ENCODE measurements around the gene ABCA1.
"Not testable (repeated sequence)": the region's sequence is repeated elsewhere in the genome, so short reads cannot be mapped to it uniquely, and the experiment has no call there.

ABCA1 gene

GRCh38 chr9:104905153-104905901 is 22.6 kb downstream of the ABCA1 start:
- no peak for DNase-seq

GRCh38 chr9:104903609-104904008 is 24.3 kb downstream of the ABCA1 start:
- no peak for DNase-seq

- no peak for DNase-seq
Measured at GRCh38 chr9:104900871-104901270, 27.1 kb downstream of the ABCA1 start.

GRCh38 chr9:104900324-104900723 is 27.6 kb downstream of the ABCA1 start:
- no peak for DNase-seq

- no peak for DNase-seq
Measured at GRCh38 chr9:104899759-104900247, 28.2 kb downstream of the ABCA1 start.

- DNase-seq, result not testable (repeated sequence)
Measured at GRCh38 chr9:104898376-104898775, 29.6 kb downstream of the ABCA1 start.

GRCh38 chr9:104896131-104896530 is 31.8 kb downstream of the ABCA1 start:
- no peak for DNase-seq

- no peak for DNase-seq
Measured at GRCh38 chr9:104895572-104895971, 32.4 kb downstream of the ABCA1 start.

- no peak for DNase-seq
Measured at GRCh38 chr9:104892701-104893100, 35.3 kb downstream of the ABCA1 start.

- no peak for DNase-seq
Measured at GRCh38 chr9:104890433-104890770, 37.6 kb downstream of the ABCA1 start.

- DNase-seq, result no peak
Measured at GRCh38 chr9:104885818-104886709, 41.9 kb downstream of the ABCA1 start.

GRCh38 chr9:104883169-104883568 is 44.8 kb downstream of the ABCA1 start:
- DNase-seq, result no peak

- DNase-seq, result no peak
Measured at GRCh38 chr9:104882566-104882965, 45.4 kb downstream of the ABCA1 start.

- DNase-seq, result no peak
Measured at GRCh38 chr9:104882086-104882485, 45.9 kb downstream of the ABCA1 start.

- no peak for DNase-seq
Measured at GRCh38 chr9:104879555-104880309, 48.2 kb downstream of the ABCA1 start.

GRCh38 chr9:104876587-104876986 is 51.4 kb downstream of the ABCA1 start:
- no peak for DNase-seq

- no peak for DNase-seq
Measured at GRCh38 chr9:104875897-104876296, 52.1 kb downstream of the ABCA1 start.

GRCh38 chr9:104875320-104875719 is 52.6 kb downstream of the ABCA1 start:
- DNase-seq, result no peak

GRCh38 chr9:104873489-104873850 is 54.5 kb downstream of the ABCA1 start:
- DNase-seq, result no peak

GRCh38 chr9:104872656-104873488 is 55.1 kb downstream of the ABCA1 start:
- no peak for DNase-seq

- no peak for DNase-seq
Measured at GRCh38 chr9:104871961-104872527, 55.9 kb downstream of the ABCA1 start.

- no peak for DNase-seq
Measured at GRCh38 chr9:104869811-104870210, 58.1 kb downstream of the ABCA1 start.

All from effector CD4-positive, alpha-beta T cell (primary cell).